Thyroid gland (tissue), 4 donors: ENCODE data around the gene STK38L.

Source experiments
- CTCF ChIP-seq, 6 experiments: fragments of 200-600 bp in 3 of 6; fragments of 450-650 bp in 3 of 6; sonication (generic) in 3 of 6; IDR thresholded peaks; one replicate each; pipeline ENCODE4 v1.5.1; 2016 to 2019; ENCODE audit warnings: antibody characterized with exemption in 6 of 6, mild to moderate bottlenecking in 2 of 6, inconsistent platforms in 1 of 6, moderate library complexity in 1 of 6
- POLR2A ChIP-seq, 2 donors: fragments of 450-650 bp; IDR thresholded peaks; one replicate each; pipeline ENCODE4 v1.6.1; 2017; ENCODE audit warnings: antibody characterized with exemption in 2 of 2, mild to moderate bottlenecking in 2 of 2, moderate library complexity in 1 of 2

DNA sequence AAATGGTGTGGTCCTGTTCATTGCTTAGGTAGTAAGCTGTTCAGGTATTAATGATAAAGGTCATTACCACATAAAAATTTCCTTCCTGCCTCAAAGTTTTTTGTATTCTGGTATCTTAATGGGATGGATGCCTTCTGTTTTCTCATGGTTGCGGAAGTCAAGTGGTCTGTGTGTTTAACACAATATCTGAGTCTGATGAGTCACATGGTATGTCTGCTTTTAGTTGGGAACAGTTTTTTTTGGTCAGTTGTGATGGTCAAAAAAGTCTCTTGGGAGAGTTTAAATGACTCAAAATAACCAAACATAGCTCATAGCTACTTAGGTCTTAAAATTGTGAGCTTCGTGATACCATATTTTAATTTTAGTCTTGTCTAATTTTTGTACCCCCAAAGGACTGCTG, 40.7 kb downstream of the STK38L start:
- TF ChIP-seq CTCF (IDR thresholded peaks at IDR 0.05) (no peak), POLR2A (IDR thresholded peaks at IDR 0.05) (no peak)
